HG03097 (cell line): Measurements from ENCODE around the gene SWSAP1.
"Not testable (repeated sequence)": the region's sequence is repeated elsewhere in the genome, so short reads cannot be mapped to it uniquely, and the experiment has no call there.

Experiments used
- ATAC-seq: cut with Tn5 transposase; IDR thresholded peaks from one replicate; pipeline ENCODE4 v1.9.1; 2021; ENCODE audit not compliant: unreplicated experiment, low FRiP score

The SWSAP1 gene

GRCh38 chr19:11354102-11354501 lies 20.4 kb upstream of the SWSAP1 start:
- not testable (repeated sequence) for ATAC-seq

GRCh38 chr19:11355160-11356073 lies 19.0 kb upstream of the SWSAP1 start, which contains the start of gene PLPPR2:
TSS of gene PLPPR2 (plus strand) at chr19:11355432. CDS start at chr19:11357674, 2,242 bp downstream.
- no peak for ATAC-seq

DNA sequence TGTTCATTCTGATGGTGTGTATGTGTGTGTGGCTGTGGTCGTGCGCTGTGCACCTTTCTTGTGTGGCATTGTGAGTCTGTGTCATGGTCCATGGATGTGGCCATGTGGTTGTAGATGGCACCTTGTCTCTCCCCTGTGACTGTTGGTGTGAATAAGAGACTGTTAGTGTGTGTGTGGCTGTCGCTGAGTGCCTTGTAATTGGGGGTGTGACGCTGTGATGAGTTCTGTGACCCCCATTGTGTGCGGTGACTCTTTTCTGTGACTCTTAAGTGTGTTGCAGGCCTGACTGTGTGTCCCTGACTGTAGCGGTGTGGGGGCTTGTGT lies 18.4 kb upstream of the SWSAP1 start:
- ATAC-seq, result no peak

DNA sequence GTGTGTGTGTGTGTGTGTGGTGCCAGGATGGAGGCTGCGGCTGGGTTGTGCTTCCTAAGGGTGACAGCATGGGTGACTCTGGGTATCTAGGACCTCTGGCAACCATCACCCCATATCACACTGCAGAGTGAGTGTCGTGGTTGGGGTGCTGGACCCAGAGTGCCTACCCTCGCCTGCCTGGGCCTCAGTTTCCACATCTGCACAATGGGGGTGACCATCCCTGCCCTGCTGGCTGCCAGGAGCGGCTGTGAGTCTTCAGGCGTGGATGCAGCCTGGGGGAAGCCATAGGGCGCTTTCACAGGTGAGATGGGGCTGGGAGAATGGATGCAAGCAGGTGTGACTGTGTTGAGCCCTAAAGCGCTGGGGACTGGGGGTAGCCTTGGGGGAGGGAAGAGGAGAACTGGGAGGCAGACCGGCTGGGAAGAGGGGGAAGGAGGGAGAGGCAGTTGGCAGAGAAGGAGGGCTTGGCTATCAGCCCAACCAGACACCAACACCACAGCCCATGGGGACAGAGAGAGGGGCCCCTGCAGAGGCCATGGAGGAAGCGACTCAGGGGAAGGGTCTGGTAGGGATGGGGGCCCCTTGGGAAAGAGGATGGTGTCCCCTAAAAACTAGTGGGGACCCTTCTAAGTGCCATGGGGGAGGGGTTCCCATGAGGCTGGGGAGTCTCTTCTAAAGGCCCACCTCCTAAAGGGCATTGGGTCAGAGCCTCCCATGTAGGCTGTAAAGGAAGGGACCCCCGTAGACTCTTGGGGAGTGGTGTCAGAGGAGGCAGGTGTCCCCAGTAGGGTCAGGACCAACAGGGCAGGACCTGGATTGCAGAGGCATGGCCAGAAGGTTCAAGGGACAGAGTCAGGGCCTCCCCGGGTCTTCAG lies 17.6 kb upstream of the SWSAP1 start:
- no peak for ATAC-seq

GRCh38 chr19:11359421-11359820 lies 15.0 kb upstream of the SWSAP1 start:
- no peak for ATAC-seq

- no peak for ATAC-seq
Measured at GRCh38 chr19:11361037-11361770, 13.3 kb upstream of the SWSAP1 start.

GRCh38 chr19:11361771-11362731 lies 12.4 kb upstream of the SWSAP1 start:
- no peak for ATAC-seq

DNA sequence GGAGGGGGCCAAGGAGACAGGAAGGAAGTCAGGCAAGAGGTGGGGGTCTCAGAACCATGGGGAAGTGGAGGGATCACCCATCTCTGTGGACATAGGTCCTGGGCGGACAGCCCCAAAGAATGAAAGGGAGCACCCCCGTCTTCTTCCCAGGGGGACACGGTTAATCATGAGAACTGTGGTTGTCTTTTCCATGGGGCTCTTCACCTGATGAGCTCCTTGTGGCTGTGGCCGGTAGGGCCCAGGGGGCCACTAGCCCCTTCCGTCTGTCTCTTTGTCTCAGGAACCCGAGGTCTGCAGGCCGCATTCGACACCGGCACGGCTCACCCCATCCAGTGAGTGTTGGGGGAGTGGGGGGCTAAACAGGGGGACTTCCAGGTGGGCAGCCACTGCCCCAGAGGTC lies 10.6 kb upstream of the SWSAP1 start:
- ATAC-seq, result no peak

GRCh38 chr19:11364296-11364904 lies 10.1 kb upstream of the SWSAP1 start:
- ATAC-seq, result no peak

DNA sequence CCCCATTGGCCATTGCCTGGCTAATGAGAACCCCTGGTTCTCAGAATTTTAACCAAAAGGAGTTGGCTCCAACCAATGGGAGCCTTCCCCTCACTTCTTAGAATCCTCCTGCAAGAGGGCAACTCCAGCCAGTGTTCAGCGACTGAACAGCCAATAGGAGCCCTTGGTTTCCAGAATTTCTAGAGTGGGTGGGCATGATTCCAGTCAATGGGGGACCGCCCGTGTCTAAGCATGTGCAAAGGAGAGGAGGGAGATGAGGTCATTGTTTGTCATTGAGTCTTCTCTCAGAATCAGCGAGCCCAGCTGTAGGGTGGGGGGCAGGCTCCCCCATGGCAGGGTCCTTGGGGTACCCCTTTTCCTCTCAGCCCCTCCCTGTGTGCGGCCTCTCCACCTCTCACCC lies 9.5 kb upstream of the SWSAP1 start:
- ATAC-seq, result no peak

GRCh38 chr19:11365557-11366117 lies 8.8 kb upstream of the SWSAP1 start:
- no peak for ATAC-seq

GRCh38 chr19:11367528-11367927 lies 6.9 kb upstream of the SWSAP1 start:
- no peak for ATAC-seq

GRCh38 chr19:11370744-11371143 lies 3.7 kb upstream of the SWSAP1 start:
- no peak for ATAC-seq

DNA sequence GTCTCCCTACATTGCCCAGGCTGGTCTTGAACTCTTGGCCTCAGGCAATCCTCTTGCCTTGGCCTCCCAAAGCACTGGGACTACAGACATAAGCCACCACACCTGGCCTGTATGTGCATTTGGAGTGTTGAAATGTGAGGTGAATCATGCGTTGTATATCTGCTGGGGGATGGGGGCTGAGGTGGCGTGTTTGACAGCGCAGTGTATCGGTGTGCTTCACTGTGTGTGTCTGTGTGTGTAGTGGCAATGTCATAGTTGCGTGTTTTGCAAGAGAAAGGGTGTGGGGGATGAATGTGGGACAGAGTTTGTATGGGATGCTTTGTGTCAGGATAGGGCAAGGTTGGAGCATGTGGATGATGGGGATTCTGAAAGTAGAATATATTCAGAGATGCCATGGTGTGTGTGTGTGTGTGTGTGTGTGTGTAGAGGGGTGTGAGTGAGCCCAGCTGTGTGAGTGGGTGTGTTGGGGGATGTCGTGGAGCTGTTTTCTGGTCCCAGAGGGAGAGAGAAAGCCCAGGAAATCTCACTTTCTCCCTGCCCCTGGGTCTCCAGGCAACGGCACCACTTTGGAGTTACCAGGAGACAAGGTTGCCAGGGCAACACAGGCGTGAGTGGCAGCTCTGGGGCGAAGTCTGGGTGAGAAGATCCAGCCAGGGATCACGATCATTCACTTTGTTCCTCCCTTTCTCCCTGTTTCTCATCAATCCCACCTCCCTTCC lies 1.1 kb upstream of the SWSAP1 start:
- no peak for ATAC-seq

DNA sequence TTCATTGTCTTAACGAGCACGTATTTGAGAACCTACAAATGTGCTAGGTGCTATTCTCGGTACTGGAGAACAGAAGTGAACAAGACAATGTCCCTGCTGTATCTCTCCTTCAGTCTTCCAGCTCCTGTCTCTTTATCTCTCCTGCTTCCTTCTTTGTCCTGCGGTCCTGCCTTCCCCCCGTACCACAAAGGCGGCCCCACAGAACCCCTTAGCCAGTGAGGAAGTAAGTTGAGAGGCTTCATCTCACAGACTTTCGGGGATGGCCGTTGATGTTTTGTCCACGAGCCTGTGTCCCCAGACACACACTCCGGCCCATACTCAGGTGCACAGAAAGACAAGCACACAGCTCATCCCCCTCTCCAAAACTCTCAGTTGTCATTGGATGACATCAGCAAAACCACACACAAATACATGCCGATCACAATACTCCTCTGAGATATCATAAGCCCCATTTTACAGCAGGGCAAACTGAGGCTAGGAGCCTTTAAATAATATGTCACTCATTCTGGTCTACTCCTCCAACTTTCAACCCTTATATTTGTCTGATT lies 507 bp upstream of the SWSAP1 start:
- no peak for ATAC-seq

DNA sequence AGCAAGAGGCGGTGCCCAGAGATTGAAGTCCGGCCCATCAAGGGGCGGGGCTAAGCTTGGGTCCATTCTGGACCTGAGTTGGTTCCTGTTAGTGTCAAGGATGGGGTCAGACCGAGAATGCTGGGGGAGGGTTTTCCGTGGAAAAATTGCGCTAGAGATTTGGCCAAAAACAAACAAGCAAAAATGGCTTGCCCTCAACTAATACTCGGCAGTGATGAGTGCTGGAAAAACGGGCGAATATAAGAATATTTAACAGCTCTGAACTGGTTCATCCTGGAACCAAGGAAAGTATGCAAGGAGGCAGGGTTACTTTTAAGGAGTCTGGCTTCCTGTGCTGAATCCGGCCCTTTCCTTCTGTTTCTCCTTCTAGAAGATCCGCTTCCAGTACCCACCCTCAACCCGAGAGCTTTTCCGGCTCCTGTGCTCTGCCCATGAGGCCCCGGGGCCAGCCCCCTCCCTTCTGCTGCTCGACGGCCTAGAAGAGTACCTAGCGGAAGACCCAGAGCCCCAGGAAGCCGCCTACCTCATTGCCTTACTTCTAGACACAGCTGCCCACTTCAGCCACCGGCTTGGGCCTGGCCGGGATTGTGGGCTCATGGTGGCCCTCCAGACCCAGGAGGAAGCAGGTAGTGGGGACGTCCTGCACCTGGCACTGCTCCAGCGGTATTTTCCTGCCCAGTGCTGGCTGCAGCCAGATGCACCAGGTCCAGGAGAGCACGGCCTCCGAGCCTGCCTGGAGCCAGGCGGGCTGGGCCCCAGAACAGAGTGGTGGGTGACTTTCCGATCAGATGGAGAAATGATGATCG lies 880 bp downstream of the SWSAP1 start:
- ATAC-seq, result no peak

DNA sequence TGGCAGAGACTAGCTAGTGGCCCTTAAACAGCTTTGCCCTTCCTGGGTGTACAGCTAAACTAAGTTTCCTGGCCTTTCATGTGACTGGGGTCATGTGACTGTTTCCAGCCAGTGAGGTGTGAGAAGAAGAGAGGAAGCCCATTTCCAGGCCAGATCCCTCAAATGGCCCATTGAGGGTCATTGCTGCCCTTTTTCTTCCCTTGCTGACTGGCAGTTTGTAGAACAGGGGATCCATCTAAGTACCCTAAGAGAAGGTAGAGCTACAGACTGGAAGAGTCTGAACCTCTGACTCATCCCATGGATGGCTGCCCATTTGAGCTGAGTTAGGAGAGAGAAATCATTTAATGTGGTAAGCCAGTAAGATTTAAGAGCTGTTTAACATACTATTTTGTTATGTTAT lies 2.8 kb downstream of the SWSAP1 start:
- no peak for ATAC-seq
